ENCODE measurements around the gene MCCC2.
"Not testable (repeated sequence)": the region's sequence is repeated elsewhere in the genome, so short reads cannot be mapped to it uniquely, and the experiment has no call there.

MCCC2 gene

GRCh38 chr5:71569748-71570509 lies 17.2 kb upstream of the MCCC2 start:
- no peak for TF ChIP-seq CTCF (IDR thresholded peaks at IDR 0.05; ENCODE audit: low read depth, low read length, missing control alignments)
- Histone ChIP-seq H3K27me3 (replicated peaks) (no peaks in the 10 kb centered on the region), H3K4me3 (ENCODE audit: low read depth, low read length) (no peak overlapping the region), H3K27ac (no peak overlapping the region), H3K36me3 (replicated peaks) (peaks cover 16% of the 10 kb centered on the region)
- DNase-seq, result no peak
- in situ Hi-C loops (cut with HindIII; ENCODE audit: low pct_ligation_motif_present, low sequenced_read_pairs), result no loop called here

GRCh38 chr5:71571811-71572210 lies 15.3 kb upstream of the MCCC2 start:
- H3K27me3 ChIP-seq (replicated peaks); H3K27ac ChIP-seq; in situ Hi-C loops (cut with HindIII; ENCODE audit: low pct_ligation_motif_present, low sequenced_read_pairs); H3K36me3 ChIP-seq (replicated peaks); DNase-seq; H3K4me3 ChIP-seq (ENCODE audit: low read depth, low read length): not testable (repeated sequence)

- no peaks in the 10 kb centered on the region for H3K36me3 ChIP-seq (replicated peaks)
- in situ Hi-C loops (cut with HindIII; ENCODE audit: low pct_ligation_motif_present, low sequenced_read_pairs), result no loop called here
- no peak for TF ChIP-seq CTCF (IDR thresholded peaks at IDR 0.05; ENCODE audit: low read depth, low read length, missing control alignments)
- no peaks in the 10 kb centered on the region for H3K27me3 ChIP-seq (replicated peaks)
- no peak for DNase-seq
- no peak overlapping the region for H3K27ac ChIP-seq
- no peak overlapping the region for H3K4me3 ChIP-seq (ENCODE audit: low read depth, low read length)
Observed at GRCh38 chr5:71573591-71573990, 13.5 kb upstream of the MCCC2 start.

GRCh38 chr5:71575588-71575987 lies 11.6 kb upstream of the MCCC2 start:
- H3K27ac ChIP-seq; H3K4me3 ChIP-seq (ENCODE audit: low read depth, low read length); in situ Hi-C loops (cut with HindIII; ENCODE audit: low pct_ligation_motif_present, low sequenced_read_pairs); H3K27me3 ChIP-seq (replicated peaks); DNase-seq; H3K36me3 ChIP-seq (replicated peaks): not testable (repeated sequence)

GRCh38 chr5:71576241-71576640 lies 10.9 kb upstream of the MCCC2 start:
- Histone ChIP-seq H3K27me3 (replicated peaks) (no peaks in the 10 kb centered on the region), H3K36me3 (replicated peaks) (no peaks in the 10 kb centered on the region), H3K4me3 (ENCODE audit: low read depth, low read length) (no peak overlapping the region), H3K27ac (no peak overlapping the region)
- DNase-seq, result no peak
- no peak for TF ChIP-seq CTCF (IDR thresholded peaks at IDR 0.05; ENCODE audit: low read depth, low read length, missing control alignments)
- in situ Hi-C loops (cut with HindIII; ENCODE audit: low pct_ligation_motif_present, low sequenced_read_pairs), result no loop called here

GRCh38 chr5:71577839-71578238 lies 9.3 kb upstream of the MCCC2 start:
- H3K36me3 ChIP-seq (replicated peaks); in situ Hi-C loops (cut with HindIII; ENCODE audit: low pct_ligation_motif_present, low sequenced_read_pairs); DNase-seq; H3K27ac ChIP-seq; H3K27me3 ChIP-seq (replicated peaks); H3K4me3 ChIP-seq (ENCODE audit: low read depth, low read length): not testable (repeated sequence)

- in situ Hi-C loops (cut with HindIII; ENCODE audit: low pct_ligation_motif_present, low sequenced_read_pairs), result no loop called here
- TF ChIP-seq CTCF (IDR thresholded peaks at IDR 0.05; ENCODE audit: low read depth, low read length, missing control alignments), result no peak
- Histone ChIP-seq H3K27me3 (replicated peaks) (no peaks in the 10 kb centered on the region), H3K4me3 (ENCODE audit: low read depth, low read length) (no peak overlapping the region), H3K27ac (no peak overlapping the region), H3K36me3 (replicated peaks) (no peaks in the 10 kb centered on the region)
- no peak for DNase-seq
Observed at GRCh38 chr5:71582945-71583584, 4.1 kb upstream of the MCCC2 start.
